DND-41 (cell line): ENCODE results near the gene PRTFDC1.

ENCODE experiments used
- ATAC-seq: fragments of 200-7000 bp; cut with Tn5 transposase; 3 replicates; pipeline ENCODE4 v1.9.1; 2021; ENCODE audit warnings: low read depth; ENCODE audit not compliant: insufficient read depth
- DNase-seq: peaks from one replicate; pipeline ENCODE4 v3.0.0-alpha.2; 2020
- H2AFZ ChIP-seq: 2 replicates; pipeline ENCODE4 v1.6.0; 2012; ENCODE audit warnings: low read depth, low read length
- H3K27ac ChIP-seq: 2 replicates; pipeline ENCODE4 v1.5.1; 2012; ENCODE audit warnings: low read length, inconsistent platforms
- H3K27me3 ChIP-seq: fragments of 200-600 bp; sonication (generic); 2 replicates; pipeline ENCODE4 v1.6.0; 2012; ENCODE audit warnings: low read length, mild to moderate bottlenecking, inconsistent platforms; ENCODE audit not compliant: insufficient read depth, poor library complexity
- H3K36me3 ChIP-seq: 2 replicates; pipeline ENCODE4 v1.5.1; 2012; ENCODE audit warnings: low read length, inconsistent platforms; ENCODE audit not compliant: insufficient read depth
- H3K4me1 ChIP-seq: 2 replicates; pipeline ENCODE4 v1.5.1; 2012; ENCODE audit warnings: mild to moderate bottlenecking, low read length; ENCODE audit not compliant: insufficient read depth
- H3K4me2 ChIP-seq: 2 replicates; pipeline ENCODE4 v1.6.0; 2012; ENCODE audit warnings: mild to moderate bottlenecking, moderate library complexity, low read length, inconsistent platforms; ENCODE audit not compliant: insufficient read depth
- H3K4me3 ChIP-seq, 2 experiments: fragments of 200-600 bp in 1 of 2; shearing (Covaris generic) in 1 of 2; 2 replicates each; pipeline ENCODE4 v1.5.1; 2012 to 2016; ENCODE audit warnings: inconsistent platforms in 2 of 2, low read length in 2 of 2, mild to moderate bottlenecking in 2 of 2, low read depth in 1 of 2, moderate library complexity in 1 of 2
- H3K79me2 ChIP-seq: 2 replicates; pipeline ENCODE4 v1.6.0; 2012; ENCODE audit warnings: low read length, inconsistent platforms; ENCODE audit not compliant: insufficient read depth
- H3K9ac ChIP-seq: 2 replicates; pipeline ENCODE4 v1.6.0; 2012; ENCODE audit warnings: low read depth, mild to moderate bottlenecking, inconsistent platforms, low read length, moderate library complexity
- H3K9me3 ChIP-seq: 2 replicates; pipeline ENCODE4 v1.5.1; 2012; ENCODE audit warnings: low read length, moderate library complexity, mild to moderate bottlenecking, inconsistent platforms; ENCODE audit not compliant: insufficient read depth, severe bottlenecking
- H4K20me1 ChIP-seq: 2 replicates; pipeline ENCODE4 v1.6.0; 2012; ENCODE audit warnings: low read length; ENCODE audit not compliant: insufficient read depth
- CTCF ChIP-seq: IDR thresholded peaks from 2 replicates; pipeline ENCODE4 v1.5.1; 2012; ENCODE audit warnings: borderline replicate concordance, low read length, moderate library complexity, mild to moderate bottlenecking; ENCODE audit not compliant: poor library complexity, severe bottlenecking; ENCODE audit errors: extremely low read depth
- EZH2 ChIP-seq: IDR thresholded peaks from 3 replicates; pipeline ENCODE4 v1.6.1; 2012; ENCODE audit warnings: borderline replicate concordance, low read depth, mild to moderate bottlenecking, moderate library complexity, low read length, inconsistent platforms; ENCODE audit not compliant: severe bottlenecking

PRTFDC1 gene

GRCh38 chr10:24912215-24912614, 40.2 kb downstream of the PRTFDC1 start:
- DNase-seq: no peak
- no peaks in the 10 kb centered on the region for H3K27me3 ChIP-seq
- no peak overlapping the region for H2AFZ ChIP-seq
- no peak overlapping the region for H3K9ac ChIP-seq
- H3K4me3 ChIP-seq: no peak overlapping the region
- no peaks in the 10 kb centered on the region for H3K4me1 ChIP-seq
- H3K4me2 ChIP-seq: no peak overlapping the region
- ATAC-seq: no peak
- H3K9me3 ChIP-seq: no peaks in the 10 kb centered on the region
- H3K79me2 ChIP-seq: no peaks in the 10 kb centered on the region
- H4K20me1 ChIP-seq: no peaks in the 10 kb centered on the region
- no peak overlapping the region for H3K27ac ChIP-seq
- no peaks in the 10 kb centered on the region for H3K36me3 ChIP-seq
- TF ChIP-seq CTCF (no peak), EZH2 (no peak)

GRCh38 chr10:24911029-24911428, 41.4 kb downstream of the PRTFDC1 start:
- Histone ChIP-seq H3K4me1 (no peaks in the 10 kb centered on the region), H4K20me1 (no peaks in the 10 kb centered on the region), H3K79me2 (no peaks in the 10 kb centered on the region), H3K27ac (no peak overlapping the region), H3K9ac (no peak overlapping the region), H2AFZ (no peak overlapping the region), H3K27me3 (no peaks in the 10 kb centered on the region), H3K9me3 (no peaks in the 10 kb centered on the region), H3K4me2 (no peak overlapping the region), H3K36me3 (no peaks in the 10 kb centered on the region), H3K4me3 (no peak overlapping the region)
- DNase-seq: no peak
- no peak for TF ChIP-seq EZH2
- ATAC-seq: no peak

DNA sequence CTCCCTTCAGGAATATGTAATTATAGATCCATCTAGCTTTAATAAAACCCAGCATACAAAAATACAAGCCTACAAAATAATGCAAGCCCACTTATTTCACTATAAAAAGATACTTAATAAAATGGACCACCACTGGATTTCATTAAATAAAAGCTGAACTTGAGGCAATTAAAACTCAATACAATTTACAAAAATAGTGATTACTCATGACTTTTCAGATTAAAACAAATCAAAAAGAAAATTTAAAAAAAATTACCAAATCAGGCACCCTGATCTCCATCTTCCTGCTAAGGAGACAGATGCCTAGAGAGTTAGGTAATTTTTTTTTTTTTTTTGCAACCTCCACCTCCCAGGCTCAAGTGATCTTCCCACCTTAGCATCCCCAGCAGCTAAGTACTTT, 41.8 kb downstream of the PRTFDC1 start:
- no peak overlapping the region for H3K9ac ChIP-seq
- no peak overlapping the region for H3K27ac ChIP-seq
- H3K4me2 ChIP-seq: no peak overlapping the region
- no peaks in the 10 kb centered on the region for H3K36me3 ChIP-seq
- no peaks in the 10 kb centered on the region for H3K9me3 ChIP-seq
- no peak for TF ChIP-seq CTCF
- no peak for TF ChIP-seq EZH2
- no peaks in the 10 kb centered on the region for H4K20me1 ChIP-seq
- H3K27me3 ChIP-seq: no peaks in the 10 kb centered on the region
- H3K79me2 ChIP-seq: no peaks in the 10 kb centered on the region
- no peak for DNase-seq
- no peak overlapping the region for H2AFZ ChIP-seq
- no peak for ATAC-seq
- H3K4me3 ChIP-seq: no peak overlapping the region
- H3K4me1 ChIP-seq: no peaks in the 10 kb centered on the region

DNA sequence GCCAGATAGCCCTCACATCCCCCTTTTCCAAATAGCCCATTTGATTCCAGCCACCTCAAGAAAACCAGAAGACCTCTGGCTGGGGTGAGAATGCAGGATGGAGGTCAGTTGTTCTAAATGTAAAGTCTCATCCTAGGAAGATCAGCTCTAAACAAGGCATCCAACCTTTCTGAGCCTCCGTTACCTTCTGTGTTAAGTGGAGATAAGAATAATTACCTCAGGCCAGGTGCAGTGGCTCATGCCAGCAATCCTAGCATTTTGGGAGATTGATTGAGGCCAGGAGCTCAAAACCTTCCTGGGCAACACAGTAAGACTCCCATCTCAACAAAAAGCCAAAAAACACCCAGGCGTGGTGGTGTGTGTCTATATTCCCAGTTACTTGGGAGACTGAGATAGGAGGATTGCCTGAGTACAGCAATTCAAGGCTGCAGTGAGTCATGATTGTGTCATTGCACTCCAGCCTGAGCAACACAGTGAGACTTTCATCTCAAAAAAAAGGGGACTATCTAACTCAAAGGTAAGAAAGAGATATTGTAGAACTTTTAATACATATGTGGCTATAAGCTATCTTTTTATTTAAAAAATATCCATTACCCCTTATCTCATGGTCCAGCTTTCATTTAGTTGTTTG, 43.5 kb downstream of the PRTFDC1 start:
- H4K20me1 ChIP-seq: no peaks in the 10 kb centered on the region
- H3K9me3 ChIP-seq: no peaks in the 10 kb centered on the region
- H2AFZ ChIP-seq: no peak overlapping the region
- no peak overlapping the region for H3K9ac ChIP-seq
- no peaks in the 10 kb centered on the region for H3K4me1 ChIP-seq
- no peaks in the 10 kb centered on the region for H3K27me3 ChIP-seq
- H3K4me3 ChIP-seq: no peak overlapping the region
- H3K79me2 ChIP-seq: no peaks in the 10 kb centered on the region
- no peaks in the 10 kb centered on the region for H3K36me3 ChIP-seq
- TF ChIP-seq CTCF (no peak), EZH2 (no peak)
- DNase-seq (no peak), ATAC-seq (no peak)
- no peak overlapping the region for H3K4me2 ChIP-seq
- no peak overlapping the region for H3K27ac ChIP-seq
